Sigmoid colon (tissue), 4 donors: Measurements from ENCODE around the gene DGKI.

Experiments used
- POLR2A ChIP-seq, 2 donors: fragments of 450-650 bp; IDR thresholded peaks; one replicate each; pipeline ENCODE4 v1.6.1; 2016; ENCODE audit warnings: antibody characterized with exemption in 2 of 2, mild to moderate bottlenecking in 2 of 2, moderate library complexity in 2 of 2
- POLR2AphosphoS5 ChIP-seq, 4 donors: sonication (generic); formaldehyde crosslinking; IDR thresholded peaks; one replicate each; pipeline ENCODE4 v1.6.1; 2017; ENCODE audit warnings: antibody characterized with exemption in 4 of 4
- TF ChIP-seq, protein P1 (sequence below), 4 experiments: fragments of 450-650 bp in 3 of 4; fragments of 200-600 bp in 1 of 4; IDR thresholded peaks; one replicate each; pipeline ENCODE4 v1.5.1; 2016 to 2019; ENCODE audit warnings: antibody characterized with exemption in 4 of 4, mild to moderate bottlenecking in 3 of 4, moderate library complexity in 2 of 4

DNA sequence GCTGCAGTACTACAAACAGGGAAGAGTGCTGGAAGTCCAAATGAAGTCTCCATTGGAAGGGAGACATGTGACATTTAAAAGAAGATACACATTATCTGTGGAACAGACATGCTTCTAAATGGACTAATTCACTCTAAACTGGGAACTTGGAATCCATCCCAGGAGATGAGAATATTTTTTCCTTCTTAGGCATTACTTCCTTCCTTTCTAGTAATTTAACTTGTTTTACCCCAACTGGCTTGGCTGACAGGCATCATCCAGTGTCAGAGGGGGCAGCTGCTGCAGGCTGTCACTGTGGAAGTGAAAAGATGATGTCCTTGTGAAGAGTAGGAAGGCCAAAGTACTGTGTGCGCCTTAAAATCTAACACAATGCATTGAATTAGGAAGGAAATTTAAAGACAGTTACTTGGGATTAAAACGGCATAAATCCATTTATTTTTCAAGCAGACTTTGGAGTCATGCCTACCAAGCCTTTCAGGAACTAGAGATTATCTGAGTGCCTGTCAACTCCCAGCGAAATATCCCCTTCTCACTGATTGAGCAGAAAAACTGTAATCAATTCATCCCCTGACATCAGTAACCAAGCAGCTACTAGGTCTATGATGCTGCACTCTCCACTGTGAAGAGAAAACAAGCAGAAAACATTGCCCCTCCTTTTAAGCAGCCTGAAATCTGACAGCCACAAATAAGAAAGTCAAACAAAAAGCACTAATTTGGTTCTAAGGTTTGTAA is 161.2 kb downstream of the DGKI start:
- no peak for TF ChIP-seq POLR2A (IDR thresholded peaks at IDR 0.05)
- TF ChIP-seq, protein P1, sequence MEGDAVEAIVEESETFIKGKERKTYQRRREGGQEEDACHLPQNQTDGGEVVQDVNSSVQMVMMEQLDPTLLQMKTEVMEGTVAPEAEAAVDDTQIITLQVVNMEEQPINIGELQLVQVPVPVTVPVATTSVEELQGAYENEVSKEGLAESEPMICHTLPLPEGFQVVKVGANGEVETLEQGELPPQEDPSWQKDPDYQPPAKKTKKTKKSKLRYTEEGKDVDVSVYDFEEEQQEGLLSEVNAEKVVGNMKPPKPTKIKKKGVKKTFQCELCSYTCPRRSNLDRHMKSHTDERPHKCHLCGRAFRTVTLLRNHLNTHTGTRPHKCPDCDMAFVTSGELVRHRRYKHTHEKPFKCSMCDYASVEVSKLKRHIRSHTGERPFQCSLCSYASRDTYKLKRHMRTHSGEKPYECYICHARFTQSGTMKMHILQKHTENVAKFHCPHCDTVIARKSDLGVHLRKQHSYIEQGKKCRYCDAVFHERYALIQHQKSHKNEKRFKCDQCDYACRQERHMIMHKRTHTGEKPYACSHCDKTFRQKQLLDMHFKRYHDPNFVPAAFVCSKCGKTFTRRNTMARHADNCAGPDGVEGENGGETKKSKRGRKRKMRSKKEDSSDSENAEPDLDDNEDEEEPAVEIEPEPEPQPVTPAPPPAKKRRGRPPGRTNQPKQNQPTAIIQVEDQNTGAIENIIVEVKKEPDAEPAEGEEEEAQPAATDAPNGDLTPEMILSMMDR (IDR thresholded peaks at IDR 0.05), result no peak
- TF ChIP-seq POLR2AphosphoS5 (IDR thresholded peaks at IDR 0.05), result no peak
